ENCODE data around the gene AREG.

DNA sequence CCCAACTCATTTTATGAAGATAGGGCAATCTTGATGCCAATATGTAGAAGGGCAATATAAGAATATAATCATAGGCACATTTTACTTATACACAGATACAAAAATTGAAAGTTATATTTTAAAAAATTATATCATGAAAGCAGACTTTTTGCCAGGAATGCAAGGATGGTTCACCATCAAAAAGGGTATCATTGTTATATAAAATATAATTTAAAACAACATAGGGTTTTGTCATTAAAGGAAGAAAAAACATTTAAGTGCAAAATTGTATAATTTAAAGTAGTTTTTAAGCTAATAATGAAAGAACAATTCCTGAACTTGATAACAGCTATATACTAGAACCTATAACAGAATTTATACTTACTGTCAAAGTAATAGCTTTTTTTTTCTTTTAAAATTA is 15.9 kb downstream of the AREG start:
- TF ChIP-seq ZNF75D (CRISPR knock-in tag; IDR thresholded peaks at IDR 0.05; ENCODE audit: borderline replicate concordance), result no peak
- no peak for TF ChIP-seq POLR2AphosphoS5 (IDR thresholded peaks at IDR 0.05; ENCODE audit: low read depth, low read length)
- TF ChIP-seq, protein P1, sequence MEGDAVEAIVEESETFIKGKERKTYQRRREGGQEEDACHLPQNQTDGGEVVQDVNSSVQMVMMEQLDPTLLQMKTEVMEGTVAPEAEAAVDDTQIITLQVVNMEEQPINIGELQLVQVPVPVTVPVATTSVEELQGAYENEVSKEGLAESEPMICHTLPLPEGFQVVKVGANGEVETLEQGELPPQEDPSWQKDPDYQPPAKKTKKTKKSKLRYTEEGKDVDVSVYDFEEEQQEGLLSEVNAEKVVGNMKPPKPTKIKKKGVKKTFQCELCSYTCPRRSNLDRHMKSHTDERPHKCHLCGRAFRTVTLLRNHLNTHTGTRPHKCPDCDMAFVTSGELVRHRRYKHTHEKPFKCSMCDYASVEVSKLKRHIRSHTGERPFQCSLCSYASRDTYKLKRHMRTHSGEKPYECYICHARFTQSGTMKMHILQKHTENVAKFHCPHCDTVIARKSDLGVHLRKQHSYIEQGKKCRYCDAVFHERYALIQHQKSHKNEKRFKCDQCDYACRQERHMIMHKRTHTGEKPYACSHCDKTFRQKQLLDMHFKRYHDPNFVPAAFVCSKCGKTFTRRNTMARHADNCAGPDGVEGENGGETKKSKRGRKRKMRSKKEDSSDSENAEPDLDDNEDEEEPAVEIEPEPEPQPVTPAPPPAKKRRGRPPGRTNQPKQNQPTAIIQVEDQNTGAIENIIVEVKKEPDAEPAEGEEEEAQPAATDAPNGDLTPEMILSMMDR (CRISPR knock-in tag; IDR thresholded peaks at IDR 0.05), result no peak
- TF ChIP-seq MIER3 (CRISPR knock-in tag; IDR thresholded peaks at IDR 0.05; ENCODE audit: borderline replicate concordance), result no peak
- TF ChIP-seq EZH2 (conservative IDR thresholded peaks at IDR 0.05; ENCODE audit: low read depth, low read length), result no peak
- TF ChIP-seq, protein P2, sequence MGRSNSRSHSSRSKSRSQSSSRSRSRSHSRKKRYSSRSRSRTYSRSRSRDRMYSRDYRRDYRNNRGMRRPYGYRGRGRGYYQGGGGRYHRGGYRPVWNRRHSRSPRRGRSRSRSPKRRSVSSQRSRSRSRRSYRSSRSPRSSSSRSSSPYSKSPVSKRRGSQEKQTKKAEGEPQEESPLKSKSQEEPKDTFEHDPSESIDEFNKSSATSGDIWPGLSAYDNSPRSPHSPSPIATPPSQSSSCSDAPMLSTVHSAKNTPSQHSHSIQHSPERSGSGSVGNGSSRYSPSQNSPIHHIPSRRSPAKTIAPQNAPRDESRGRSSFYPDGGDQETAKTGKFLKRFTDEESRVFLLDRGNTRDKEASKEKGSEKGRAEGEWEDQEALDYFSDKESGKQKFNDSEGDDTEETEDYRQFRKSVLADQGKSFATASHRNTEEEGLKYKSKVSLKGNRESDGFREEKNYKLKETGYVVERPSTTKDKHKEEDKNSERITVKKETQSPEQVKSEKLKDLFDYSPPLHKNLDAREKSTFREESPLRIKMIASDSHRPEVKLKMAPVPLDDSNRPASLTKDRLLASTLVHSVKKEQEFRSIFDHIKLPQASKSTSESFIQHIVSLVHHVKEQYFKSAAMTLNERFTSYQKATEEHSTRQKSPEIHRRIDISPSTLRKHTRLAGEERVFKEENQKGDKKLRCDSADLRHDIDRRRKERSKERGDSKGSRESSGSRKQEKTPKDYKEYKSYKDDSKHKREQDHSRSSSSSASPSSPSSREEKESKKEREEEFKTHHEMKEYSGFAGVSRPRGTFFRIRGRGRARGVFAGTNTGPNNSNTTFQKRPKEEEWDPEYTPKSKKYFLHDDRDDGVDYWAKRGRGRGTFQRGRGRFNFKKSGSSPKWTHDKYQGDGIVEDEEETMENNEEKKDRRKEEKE (IDR thresholded peaks at IDR 0.05), result no peak
- TF ChIP-seq JUND (CRISPR knock-in tag; IDR thresholded peaks at IDR 0.05), result no peak

Data from HepG2 (cell line).